HG03066 (cell line): ENCODE data around the gene GCN1.
A peak's percentile ranks its signal among the peaks of the same experiment; 100 is the strongest.

Experiments used
- ATAC-seq: cut with Tn5 transposase; IDR thresholded peaks from one replicate; pipeline ENCODE4 v1.9.1; 2021; ENCODE audit warnings: low read depth; ENCODE audit not compliant: unreplicated experiment

Gene GCN1

GRCh38 chr12:120230326-120230973 is 35.9 kb upstream of the GCN1 start:
- ATAC-seq = no peak

- no peak for ATAC-seq
These were observed 35.2 kb upstream of the GCN1 start for GRCh38 chr12:120229487-120230325.

GRCh38 chr12:120229071-120229486 is 34.6 kb upstream of the GCN1 start:
- ATAC-seq = no peak

- peak; percentile 53 for ATAC-seq
These were observed 34.0 kb upstream of the GCN1 start for GRCh38 chr12:120228291-120229070.

GRCh38 chr12:120228041-120228290 is 33.5 kb upstream of the GCN1 start:
- ATAC-seq = no peak

- ATAC-seq = no peak
These were observed 32.9 kb upstream of the GCN1 start for GRCh38 chr12:120227233-120228040.

GRCh38 chr12:120225852-120226640 is 31.5 kb upstream of the GCN1 start:
- ATAC-seq = no peak

GRCh38 chr12:120225200-120225558 is 30.7 kb upstream of the GCN1 start:
- no peak for ATAC-seq

GRCh38 chr12:120224304-120225199 is 30.0 kb upstream of the GCN1 start:
- ATAC-seq = no peak

- no peak for ATAC-seq
These were observed 29.2 kb upstream of the GCN1 start for GRCh38 chr12:120223458-120224303.

GRCh38 chr12:120222288-120222832 is 27.8 kb upstream of the GCN1 start:
- ATAC-seq = no peak

- no peak for ATAC-seq
These were observed 27.0 kb upstream of the GCN1 start for GRCh38 chr12:120221576-120221900.

GRCh38 chr12:120220838-120221575 is 26.5 kb upstream of the GCN1 start:
- no peak for ATAC-seq

GRCh38 chr12:120218680-120219606 is 24.4 kb upstream of the GCN1 start:
- no peak for ATAC-seq

- ATAC-seq = no peak
These were observed 22.5 kb upstream of the GCN1 start for GRCh38 chr12:120216742-120217605.
